ENCODE measurements around the gene KCNK10.

The KCNK10 gene

GRCh38 chr14:88321692-88322503, 1.2 kb downstream of the KCNK10 start:
- DNase-seq (ENCODE audit: low read depth in 2 of 2): no peak

- no peak for DNase-seq (ENCODE audit: low read depth in 2 of 2)
These were observed 4.7 kb downstream of the KCNK10 start for GRCh38 chr14:88318406-88318805.

GRCh38 chr14:88316521-88316920, 6.5 kb downstream of the KCNK10 start:
- DNase-seq (ENCODE audit: low read depth in 2 of 2): no peak

- no peak for DNase-seq (ENCODE audit: low read depth in 2 of 2)
These were observed 10.8 kb downstream of the KCNK10 start for GRCh38 chr14:88312257-88312656.

- no peak for DNase-seq (ENCODE audit: low read depth in 2 of 2)
These were observed 11.3 kb downstream of the KCNK10 start for GRCh38 chr14:88311780-88312179.

- DNase-seq (ENCODE audit: low read depth in 2 of 2): no peak
These were observed 12.6 kb downstream of the KCNK10 start for GRCh38 chr14:88310449-88310848.

GRCh38 chr14:88310021-88310420, 13.0 kb downstream of the KCNK10 start:
- no peak for DNase-seq (ENCODE audit: low read depth in 2 of 2)

- no peak for DNase-seq (ENCODE audit: low read depth in 2 of 2)
These were observed 17.3 kb downstream of the KCNK10 start for GRCh38 chr14:88305528-88306322.

- DNase-seq (ENCODE audit: low read depth in 2 of 2): no peak
These were observed 20.0 kb downstream of the KCNK10 start for GRCh38 chr14:88303041-88303440.

GRCh38 chr14:88301381-88301780, 21.7 kb downstream of the KCNK10 start:
- DNase-seq (ENCODE audit: low read depth in 2 of 2): no peak

GRCh38 chr14:88300817-88301216, 22.3 kb downstream of the KCNK10 start:
- no peak for DNase-seq (ENCODE audit: low read depth in 2 of 2)

- no peak for DNase-seq (ENCODE audit: low read depth in 2 of 2)
These were observed 23.1 kb downstream of the KCNK10 start for GRCh38 chr14:88299865-88300530.

- DNase-seq (ENCODE audit: low read depth in 2 of 2): no peak
These were observed 25.8 kb downstream of the KCNK10 start for GRCh38 chr14:88297306-88297705.

- no peak for DNase-seq (ENCODE audit: low read depth in 2 of 2)
These were observed 26.7 kb downstream of the KCNK10 start for GRCh38 chr14:88296351-88296750.

GRCh38 chr14:88289996-88290395, 33.1 kb downstream of the KCNK10 start:
- no peak for DNase-seq (ENCODE audit: low read depth in 2 of 2)

- DNase-seq (ENCODE audit: low read depth in 2 of 2): no peak
These were observed 33.8 kb downstream of the KCNK10 start for GRCh38 chr14:88289234-88289633.

- no peak for DNase-seq (ENCODE audit: low read depth in 2 of 2)
These were observed 36.8 kb downstream of the KCNK10 start for GRCh38 chr14:88286309-88286708.

GRCh38 chr14:88281447-88281846, 41.6 kb downstream of the KCNK10 start:
- DNase-seq (ENCODE audit: low read depth in 2 of 2): no peak

- no peak for DNase-seq (ENCODE audit: low read depth in 2 of 2)
These were observed 46.0 kb downstream of the KCNK10 start for GRCh38 chr14:88276923-88277596.

- no peak for DNase-seq (ENCODE audit: low read depth in 2 of 2)
These were observed 50.4 kb downstream of the KCNK10 start for GRCh38 chr14:88272390-88273269.

- DNase-seq (ENCODE audit: low read depth in 2 of 2): no peak
These were observed 51.9 kb downstream of the KCNK10 start for GRCh38 chr14:88271205-88271604.
